HEK293 (cell line): Measurements from ENCODE around the gene RAI14.

Experiments used
- CTCF ChIA-PET: fragments of 350-600 bp; formaldehyde crosslinking; extraction: SDS; loops from one replicate; lab custom pipeline; 2021; ENCODE audit warnings: antibody characterized with exemption; lab: Yijun Ruan, JAX
- POLR2A ChIA-PET: fragments of 300-600 bp; formaldehyde crosslinking; extraction: SDS; loops from one replicate; lab custom pipeline; 2020; ENCODE audit warnings: antibody characterized with exemption, inconsistent platforms; lab: Yijun Ruan, JAX
- H3K27ac ChIP-seq: fragments of 200-500 bp; sonication (Bioruptor generic); 2 replicates; pipeline ENCODE4 v1.5.1; 2014; ENCODE audit warnings: low read depth, low read length, control low read depth, inconsistent platforms; ENCODE audit errors: extremely low read depth
- H3K36me3 ChIP-seq, 2 experiments: fragments of 200-500 bp in 1 of 2; sonication (Bioruptor generic) in 1 of 2; 1 replicate in 1 of 2; 2 replicates in 1 of 2; pipeline ENCODE4 v1.5.1; 2014 to 2017; ENCODE audit warnings: inconsistent platforms in 2 of 2, low read length in 2 of 2; ENCODE audit not compliant: control insufficient read depth in 2 of 2, insufficient read depth in 1 of 2
- H3K4me1 ChIP-seq: fragments of 200-500 bp; sonication (Bioruptor generic); 2 replicates; pipeline ENCODE4 v1.5.1; 2014; ENCODE audit warnings: mild to moderate bottlenecking, low read length, inconsistent platforms; ENCODE audit not compliant: control insufficient read depth, insufficient read depth
- H3K4me3 ChIP-seq: 2 replicates; pipeline ENCODE4 v1.5.1; 2011; ENCODE audit warnings: low read depth, mild to moderate bottlenecking, control low read depth, low read length, moderate library complexity
- H3K9me3 ChIP-seq: fragments of 200-500 bp; sonication (Bioruptor generic); 2 replicates; pipeline ENCODE4 v1.5.1; 2014; ENCODE audit warnings: low read depth, low read length, inconsistent platforms; ENCODE audit not compliant: control insufficient read depth, insufficient read depth
- BCL6B ChIP-seq: fragments of 450-650 bp; formaldehyde crosslinking; IDR thresholded peaks from 2 replicates; pipeline ENCODE4 v1.5.1; 2017; ENCODE audit warnings: missing biosample characterization, missing genetic modification characterization
- FEZF1 ChIP-seq: fragments of 450-650 bp; formaldehyde crosslinking; IDR thresholded peaks from 2 replicates; pipeline ENCODE4 v1.5.1; 2016; ENCODE audit warnings: missing biosample characterization, missing genetic modification characterization
- HOXD13 ChIP-seq: sonication (generic); formaldehyde crosslinking; IDR thresholded peaks from 2 replicates; pipeline ENCODE4 v1.8.0; 2022; ENCODE audit warnings: missing genetic modification reagents, borderline replicate concordance
- KLF10 ChIP-seq: fragments of 450-650 bp; IDR thresholded peaks from 2 replicates; pipeline ENCODE4 v1.5.1; 2018; ENCODE audit warnings: missing biosample characterization, mild to moderate bottlenecking, missing genetic modification characterization
- KLF7 ChIP-seq: fragments of 450-650 bp; formaldehyde crosslinking; IDR thresholded peaks from 2 replicates; pipeline ENCODE4 v1.5.1; 2016; ENCODE audit warnings: missing biosample characterization, missing genetic modification characterization, borderline replicate concordance
- SCRT2 ChIP-seq: fragments of 450-650 bp; formaldehyde crosslinking; IDR thresholded peaks from 2 replicates; pipeline ENCODE4 v1.5.1; 2016; ENCODE audit warnings: missing biosample characterization, missing genetic modification characterization
- ZIC2 ChIP-seq: fragments of 450-650 bp; formaldehyde crosslinking; IDR thresholded peaks from 2 replicates; pipeline ENCODE4 v1.5.1; 2016; ENCODE audit warnings: missing biosample characterization, missing genetic modification characterization
- ZNF18 ChIP-seq: fragments of 450-650 bp; formaldehyde crosslinking; IDR thresholded peaks from 2 replicates; pipeline ENCODE4 v1.5.1; 2016; ENCODE audit warnings: missing biosample characterization, missing genetic modification characterization
- ZNF184 ChIP-seq: fragments of 450-650 bp; IDR thresholded peaks from 2 replicates; pipeline ENCODE4 v1.5.1; 2018; ENCODE audit warnings: missing biosample characterization, mild to moderate bottlenecking, missing genetic modification characterization
- ZNF26 ChIP-seq: fragments of 450-650 bp; formaldehyde crosslinking; IDR thresholded peaks from 2 replicates; pipeline ENCODE4 v1.5.1; 2016; ENCODE audit warnings: missing biosample characterization, missing genetic modification characterization
- ZNF280D ChIP-seq: fragments of 450-650 bp; formaldehyde crosslinking; IDR thresholded peaks from 2 replicates; pipeline ENCODE4 v1.5.1; 2016; ENCODE audit warnings: missing biosample characterization, missing genetic modification characterization
- ZNF324 ChIP-seq: fragments of 450-650 bp; formaldehyde crosslinking; IDR thresholded peaks from 2 replicates; pipeline ENCODE4 v1.5.1; 2016; ENCODE audit warnings: missing biosample characterization, missing genetic modification characterization
- ZNF341 ChIP-seq: fragments of 450-650 bp; formaldehyde crosslinking; IDR thresholded peaks from 2 replicates; pipeline ENCODE4; 2016; ENCODE audit warnings: low read depth, missing biosample characterization, missing genetic modification characterization
- ZNF521 ChIP-seq: fragments of 450-650 bp; formaldehyde crosslinking; IDR thresholded peaks from 2 replicates; pipeline ENCODE4 v1.5.1; 2017; ENCODE audit warnings: missing biosample characterization, mild to moderate bottlenecking, missing genetic modification characterization
- ZNF548 ChIP-seq: fragments of 450-650 bp; formaldehyde crosslinking; IDR thresholded peaks from 2 replicates; pipeline ENCODE4 v1.5.1; 2016; ENCODE audit warnings: missing biosample characterization, missing genetic modification characterization
- ZNF658 ChIP-seq: fragments of 450-650 bp; formaldehyde crosslinking; IDR thresholded peaks from 2 replicates; pipeline ENCODE4; 2016; ENCODE audit warnings: missing biosample characterization, missing genetic modification characterization
- ZNF692 ChIP-seq: fragments of 450-650 bp; formaldehyde crosslinking; IDR thresholded peaks from 2 replicates; pipeline ENCODE4 v1.5.1; 2016; ENCODE audit warnings: missing biosample characterization, missing genetic modification characterization
- ZNF768 ChIP-seq: fragments of 450-650 bp; formaldehyde crosslinking; IDR thresholded peaks from 2 replicates; pipeline ENCODE4 v1.5.1; 2018; ENCODE audit warnings: missing biosample characterization, mild to moderate bottlenecking, missing genetic modification characterization
- ZNF777 ChIP-seq: fragments of 450-650 bp; formaldehyde crosslinking; IDR thresholded peaks from 2 replicates; pipeline ENCODE4 v1.5.1; 2017; ENCODE audit warnings: missing biosample characterization, missing genetic modification characterization, borderline replicate concordance
- ZNF785 ChIP-seq: fragments of 450-650 bp; formaldehyde crosslinking; IDR thresholded peaks from 2 replicates; pipeline ENCODE4 v1.5.1; 2016; ENCODE audit warnings: missing biosample characterization, missing genetic modification characterization
- ZNF791 ChIP-seq: fragments of 450-650 bp; formaldehyde crosslinking; IDR thresholded peaks from 2 replicates; pipeline ENCODE4 v1.5.1; 2016; ENCODE audit warnings: missing biosample characterization, missing genetic modification characterization
- ZSCAN4 ChIP-seq: fragments of 450-650 bp; formaldehyde crosslinking; IDR thresholded peaks from 2 replicates; pipeline ENCODE4 v1.5.1; 2017; ENCODE audit warnings: missing biosample characterization, missing genetic modification characterization
- TF ChIP-seq, protein P1 (sequence below): fragments of 450-650 bp; formaldehyde crosslinking; IDR thresholded peaks from 2 replicates; pipeline ENCODE4 v1.5.0; 2017; ENCODE audit warnings: missing biosample characterization, missing genetic modification characterization, borderline replicate concordance

Gene RAI14

DNA sequence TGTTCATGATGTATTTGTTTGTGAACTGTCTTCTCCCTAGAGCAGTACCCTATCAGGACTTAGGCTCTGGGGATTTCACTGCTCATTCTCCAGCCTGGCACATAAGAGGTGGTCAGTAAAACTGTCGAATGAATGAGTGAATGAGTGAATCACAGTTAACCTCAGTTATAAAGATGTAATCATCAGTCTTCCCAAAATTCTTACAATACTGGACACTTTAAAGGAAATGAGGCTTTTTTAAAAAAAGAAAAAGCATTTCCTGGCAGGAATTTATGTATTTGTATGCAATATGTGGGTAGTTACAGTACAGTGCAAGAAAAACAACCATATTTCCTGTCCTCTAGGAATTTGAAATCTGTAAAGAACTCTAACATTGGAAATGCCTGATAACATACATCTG, 59.6 kb downstream of the RAI14 start:
- Histone ChIP-seq H3K27ac (no peak overlapping the region), H3K4me1 (peaks cover 14% of the 10 kb centered on the region), H3K36me3 (peaks cover 2 to 4% of the 10 kb centered on the region in 2 experiments; a peak in 2 of 3 replicates), H3K4me3 (no peak overlapping the region), H3K9me3 (no peaks in the 10 kb centered on the region)
- ChIA-PET CTCF (no interaction called here), POLR2A (no interaction called here)
- TF ChIP-seq ZNF791 (no peak), BCL6B (tag by site-specific recombination) (no peak), FEZF1 (peak; percentile 21; the same call in 1 of the 2 replicates), ZSCAN4 (tag by site-specific recombination) (no peak)

DNA sequence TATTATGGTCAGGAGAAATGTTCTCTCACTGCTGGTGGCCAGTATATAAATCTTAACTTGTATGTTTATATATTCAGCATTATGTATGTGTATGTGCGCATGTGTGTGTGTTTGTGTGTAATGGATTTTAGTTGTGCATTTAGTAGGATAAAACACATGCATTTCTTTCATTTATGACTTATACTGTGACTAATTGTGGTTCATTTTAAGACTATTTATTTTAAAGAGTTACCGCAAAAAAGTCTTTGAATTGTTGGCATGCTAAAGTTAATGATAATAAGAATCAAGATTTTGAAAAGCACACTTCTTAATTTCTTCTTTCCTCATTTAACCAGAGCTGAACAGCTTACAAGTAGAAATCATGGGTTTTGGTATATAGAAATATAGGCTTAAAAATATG, 60.9 kb downstream of the RAI14 start:
- POLR2A ChIA-PET = interaction anchor here (1.0 kb wide), 1 partner anchor 30 kb away, joined by 3 read pairs; no protein-coding TSS in a partner anchor
- Histone ChIP-seq H3K4me1 (peaks cover 14% of the 10 kb centered on the region), H3K27ac (no peak overlapping the region)
- TF ChIP-seq ZNF280D = no peak
- TF ChIP-seq ZNF341 (tag by site-specific recombination) = no peak
- no peak for TF ChIP-seq ZIC2
- no peak for TF ChIP-seq ZNF785 (tag by site-specific recombination)
- no peak for TF ChIP-seq KLF7
- TF ChIP-seq KLF10 (tag by site-specific recombination) = no peak
- no peak for TF ChIP-seq ZNF768
- TF ChIP-seq ZNF658 (tag by site-specific recombination) = no peak
- no peak for TF ChIP-seq ZNF184
- TF ChIP-seq ZNF777 = no peak
- no peak for TF ChIP-seq SCRT2 (tag by site-specific recombination)
- TF ChIP-seq ZNF26 (tag by site-specific recombination) = no peak
- no peak for TF ChIP-seq ZNF324 (tag by site-specific recombination)
- no peak for TF ChIP-seq HOXD13 (CRISPR knock-in tag)
- TF ChIP-seq ZNF521 = no peak
- TF ChIP-seq ZNF18 = no peak
- TF ChIP-seq, protein P1, sequence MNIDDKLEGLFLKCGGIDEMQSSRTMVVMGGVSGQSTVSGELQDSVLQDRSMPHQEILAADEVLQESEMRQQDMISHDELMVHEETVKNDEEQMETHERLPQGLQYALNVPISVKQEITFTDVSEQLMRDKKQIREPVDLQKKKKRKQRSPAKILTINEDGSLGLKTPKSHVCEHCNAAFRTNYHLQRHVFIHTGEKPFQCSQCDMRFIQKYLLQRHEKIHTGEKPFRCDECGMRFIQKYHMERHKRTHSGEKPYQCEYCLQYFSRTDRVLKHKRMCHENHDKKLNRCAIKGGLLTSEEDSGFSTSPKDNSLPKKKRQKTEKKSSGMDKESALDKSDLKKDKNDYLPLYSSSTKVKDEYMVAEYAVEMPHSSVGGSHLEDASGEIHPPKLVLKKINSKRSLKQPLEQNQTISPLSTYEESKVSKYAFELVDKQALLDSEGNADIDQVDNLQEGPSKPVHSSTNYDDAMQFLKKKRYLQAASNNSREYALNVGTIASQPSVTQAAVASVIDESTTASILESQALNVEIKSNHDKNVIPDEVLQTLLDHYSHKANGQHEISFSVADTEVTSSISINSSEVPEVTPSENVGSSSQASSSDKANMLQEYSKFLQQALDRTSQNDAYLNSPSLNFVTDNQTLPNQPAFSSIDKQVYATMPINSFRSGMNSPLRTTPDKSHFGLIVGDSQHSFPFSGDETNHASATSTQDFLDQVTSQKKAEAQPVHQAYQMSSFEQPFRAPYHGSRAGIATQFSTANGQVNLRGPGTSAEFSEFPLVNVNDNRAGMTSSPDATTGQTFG = no peak
- no peak for TF ChIP-seq ZNF692 (tag by site-specific recombination)
- no peak for TF ChIP-seq ZNF548 (tag by site-specific recombination)

More for the DNA sequence above, 60.9 kb downstream of the RAI14 start:
- CTCF ChIA-PET = no interaction called here
- Histone ChIP-seq H3K9me3 (no peaks in the 10 kb centered on the region), H3K36me3 (no peaks in the 10 kb centered on the region; a peak in 2 of 3 replicates), H3K4me3 (no peak overlapping the region)
